Measurements from ENCODE around the gene B9D1.
"Not testable (repeated sequence)": the region's sequence is repeated elsewhere in the genome, so short reads cannot be mapped to it uniquely, and the experiment has no call there.

B9D1 gene

GRCh38 chr17:19357351-19357750, 5.2 kb downstream of the B9D1 start:
- no peak for DNase-seq

GRCh38 chr17:19354748-19355147, 7.8 kb downstream of the B9D1 start:
- DNase-seq, result no peak

DNA sequence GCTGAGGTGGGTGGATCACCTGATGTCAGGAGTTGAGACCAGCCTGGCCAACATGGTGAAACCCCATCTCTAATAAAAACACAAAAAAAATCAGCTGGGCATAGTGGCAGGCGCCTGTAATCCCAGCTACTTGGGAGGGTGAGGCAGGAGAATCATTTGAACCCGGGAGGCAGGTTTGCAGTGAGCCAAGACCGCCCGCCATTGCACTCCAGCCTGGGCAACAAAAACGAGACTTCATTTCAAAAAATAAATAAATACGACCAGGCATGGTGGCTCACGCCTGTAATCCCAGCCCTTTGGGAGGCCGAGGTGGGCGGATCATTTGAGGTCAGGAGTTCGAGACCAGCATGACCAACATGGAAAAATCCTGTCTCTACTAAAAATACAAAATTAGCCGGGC, 9.1 kb downstream of the B9D1 start:
- not testable (repeated sequence) for DNase-seq

- DNase-seq, result no peak
These were observed 13.7 kb downstream of the B9D1 start for GRCh38 chr17:19348806-19349205.

DNA sequence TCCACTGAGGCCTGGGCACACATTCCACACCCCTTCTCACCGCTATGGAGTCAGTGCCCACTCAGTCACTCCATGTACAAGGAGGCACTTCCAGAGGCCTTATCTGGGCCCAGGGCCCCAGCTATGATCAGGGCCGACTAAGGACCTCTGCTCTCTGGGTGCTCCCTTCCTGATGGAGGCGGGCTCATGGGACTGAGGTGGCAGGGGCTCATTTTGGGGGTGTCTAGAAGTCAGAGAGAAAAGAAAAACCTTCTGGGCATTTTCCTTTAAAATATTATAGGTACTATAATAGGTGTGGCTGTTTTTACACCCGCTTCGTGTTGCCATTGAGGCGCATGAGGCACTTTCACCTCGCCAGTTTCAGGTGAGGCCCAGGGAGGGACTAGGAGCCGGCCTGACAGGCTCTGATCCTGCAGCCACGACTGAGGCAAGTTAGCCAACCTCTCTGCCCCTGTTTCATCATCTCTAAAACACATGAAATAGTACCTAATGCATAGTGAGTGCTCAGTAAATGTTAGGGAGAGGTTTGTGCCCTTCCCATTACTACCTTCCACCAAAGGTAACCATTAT, 14.4 kb downstream of the B9D1 start:
- no peak for DNase-seq

DNA sequence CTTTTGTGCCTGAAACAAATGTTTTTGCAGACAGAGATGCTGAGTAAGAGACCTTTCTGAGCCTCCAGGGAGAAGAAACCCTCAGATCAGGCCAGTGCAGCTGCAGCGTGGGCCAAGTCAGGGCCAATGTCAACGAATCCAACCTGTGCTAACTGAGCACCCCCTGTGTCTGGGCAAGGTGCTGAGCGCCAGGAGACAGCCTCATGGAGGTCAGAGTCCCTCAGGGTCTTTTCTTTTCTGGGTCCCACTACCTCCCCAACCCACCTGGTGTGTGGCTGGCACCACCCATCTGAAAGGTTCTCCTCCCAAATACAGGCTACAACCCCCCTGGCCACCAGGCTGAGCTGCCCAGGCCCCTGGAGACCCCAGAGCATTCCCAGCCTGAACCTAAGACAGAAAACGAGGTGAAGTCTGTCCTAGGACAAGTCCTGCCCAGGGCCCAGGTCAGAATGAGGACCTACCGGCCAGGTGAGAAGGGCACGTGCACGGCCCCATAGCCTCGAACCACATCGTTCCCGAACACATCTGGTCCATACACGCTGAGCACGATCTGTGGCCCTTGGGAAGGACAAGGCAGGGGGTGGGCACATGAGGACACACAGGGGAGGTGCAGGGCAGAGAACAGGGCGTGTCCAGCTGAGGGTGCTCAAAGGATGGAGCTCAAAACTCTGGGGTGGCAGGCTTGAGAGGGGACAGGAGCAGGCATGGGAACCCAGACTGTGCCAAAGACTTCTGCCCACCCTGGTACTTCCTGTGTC, 15.0 kb downstream of the B9D1 start:
- no peak for DNase-seq

GRCh38 chr17:19346351-19347255, 15.9 kb downstream of the B9D1 start:
- DNase-seq, result peak; percentile 85

- no peak for DNase-seq
These were observed 16.8 kb downstream of the B9D1 start for GRCh38 chr17:19345486-19346350.

DNA sequence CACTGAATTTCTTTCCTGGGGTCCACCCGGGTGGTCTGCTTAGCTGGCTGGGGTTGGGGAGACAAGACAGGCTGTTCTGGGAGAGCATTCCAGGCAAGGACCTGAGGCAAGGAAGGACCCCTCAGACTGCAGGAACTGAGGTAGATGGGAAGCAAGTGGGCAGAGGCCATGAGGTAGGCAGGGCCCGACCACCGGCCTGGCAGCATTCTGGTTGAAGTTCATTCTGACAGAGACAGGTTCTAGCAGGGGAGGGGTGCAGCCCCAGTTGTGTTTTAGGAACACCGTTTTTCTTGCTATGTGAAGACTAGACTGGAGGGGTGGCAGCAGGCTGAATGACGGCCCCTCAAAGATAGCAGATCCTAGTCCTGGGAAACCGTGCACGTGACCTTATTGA, 17.5 kb downstream of the B9D1 start:
- DNase-seq, result no peak

DNA sequence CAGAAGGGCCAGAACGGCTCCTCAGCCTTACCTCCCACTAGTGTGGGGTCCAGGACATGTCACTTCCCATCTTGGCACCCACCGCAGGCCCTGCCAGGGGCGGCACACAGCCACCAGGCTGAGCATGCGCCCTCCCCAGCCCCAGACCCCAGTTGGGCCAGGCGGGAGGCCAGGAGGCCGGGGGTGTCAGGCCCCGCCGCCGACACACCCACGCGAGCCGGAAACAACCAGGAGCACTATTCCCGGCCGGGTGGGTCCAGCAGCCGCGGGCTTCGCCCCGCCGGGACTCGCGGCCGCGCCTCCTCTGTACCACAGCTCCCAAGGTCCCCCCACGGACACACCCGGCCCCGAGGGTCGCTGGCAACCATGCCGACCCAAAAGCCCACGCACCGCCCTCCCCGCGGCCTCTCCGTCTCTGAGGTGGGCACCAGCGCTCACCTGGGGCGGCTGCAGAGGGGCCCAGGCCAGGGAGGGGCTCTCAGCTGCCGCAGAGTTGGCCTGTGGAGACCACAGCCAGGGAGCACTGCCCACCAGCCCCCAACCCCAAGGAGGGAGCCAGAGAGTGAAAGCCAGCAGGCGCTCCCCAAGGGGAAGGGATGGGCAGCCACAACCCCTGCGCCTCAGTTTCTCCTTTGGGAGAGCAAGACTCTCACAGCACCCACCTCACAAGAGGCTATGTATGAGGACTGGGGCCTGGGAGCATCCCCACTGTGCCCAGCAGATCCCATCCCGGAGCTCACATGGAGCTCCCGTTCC, 18.0 kb downstream of the B9D1 start:
- no peak for DNase-seq

DNA sequence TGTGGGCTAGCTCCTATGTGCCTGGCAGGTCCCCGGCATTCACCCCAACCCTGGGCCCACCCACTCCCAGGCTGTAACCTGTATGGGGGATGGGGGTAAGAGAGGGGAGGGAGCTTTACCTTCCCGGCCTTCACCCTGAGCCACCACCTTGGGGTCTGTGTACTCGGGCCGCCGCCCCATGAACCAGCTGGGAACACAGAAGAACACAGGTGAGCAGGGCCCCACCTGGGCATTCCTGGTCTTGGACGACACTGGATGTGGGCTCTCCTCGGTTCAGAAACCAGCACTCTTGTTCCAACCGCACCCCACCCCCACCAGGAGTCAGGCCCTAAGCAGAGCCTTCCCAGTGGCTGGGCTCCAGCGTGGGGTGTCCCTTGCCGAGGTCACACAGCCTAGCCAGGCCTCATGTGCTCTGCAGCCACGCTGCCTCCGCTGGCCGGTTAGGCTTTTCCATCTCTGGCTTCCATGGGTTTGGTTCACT, 18.8 kb downstream of the B9D1 start:
- no peak for DNase-seq

- DNase-seq, result no peak
These were observed 19.3 kb downstream of the B9D1 start for GRCh38 chr17:19343256-19343630.

DNA sequence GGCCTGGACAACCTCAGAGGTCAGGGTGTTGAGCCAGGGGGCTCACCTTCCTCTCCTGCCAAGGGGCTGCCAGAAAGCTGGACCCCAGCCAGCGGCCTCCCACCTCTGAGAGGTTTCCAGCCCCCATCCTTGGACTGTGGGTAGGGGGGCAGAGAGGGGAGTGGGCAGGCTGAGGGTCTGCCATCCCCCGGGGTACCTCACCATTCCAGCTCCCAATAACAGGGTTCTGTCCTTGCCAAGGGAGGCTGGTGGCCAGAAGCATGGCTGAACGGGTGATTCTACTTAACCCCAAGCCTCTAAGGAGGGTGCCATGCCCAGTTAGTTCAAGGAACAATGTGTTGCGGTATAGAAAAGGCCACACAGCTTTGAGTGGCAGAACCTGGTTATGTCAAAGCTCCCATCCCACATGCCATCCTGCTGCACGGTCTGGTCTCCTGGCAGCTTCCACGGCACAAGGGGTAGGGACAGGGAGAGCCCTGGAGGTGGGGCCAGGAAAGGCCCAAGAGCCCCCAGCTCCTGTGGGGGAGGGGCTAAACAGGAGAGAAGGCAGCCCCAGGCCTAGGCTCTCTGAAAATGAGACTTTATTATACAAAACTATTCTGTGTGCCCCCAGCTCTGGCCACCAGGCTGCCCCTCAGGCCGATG, 19.8 kb downstream of the B9D1 start:
- DNase-seq, result no peak

- DNase-seq, result peak; percentile 37
These were observed 20.6 kb downstream of the B9D1 start for GRCh38 chr17:19341641-19342610.

DNA sequence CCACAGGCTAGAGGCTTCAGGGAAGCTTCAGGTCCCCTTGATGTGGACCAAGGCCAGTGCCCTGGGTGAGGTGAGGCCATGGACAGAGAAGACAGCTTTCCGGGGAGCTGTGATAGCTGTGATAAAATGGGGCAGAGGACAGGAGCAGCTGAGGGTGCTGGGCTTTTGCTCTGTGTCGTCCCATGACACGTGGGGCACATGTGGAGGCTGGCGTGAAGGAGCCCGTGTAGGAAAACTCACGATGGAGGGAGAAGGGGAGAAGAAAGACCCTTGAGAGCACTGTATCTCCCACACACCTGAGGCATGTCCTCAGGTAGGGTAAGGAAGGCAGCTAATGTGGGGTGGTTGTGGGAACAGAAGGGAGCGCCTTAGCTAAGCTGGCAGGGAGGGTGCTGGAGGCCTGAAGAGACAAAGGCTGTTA, 21.3 kb downstream of the B9D1 start:
- DNase-seq, result no peak

DNA sequence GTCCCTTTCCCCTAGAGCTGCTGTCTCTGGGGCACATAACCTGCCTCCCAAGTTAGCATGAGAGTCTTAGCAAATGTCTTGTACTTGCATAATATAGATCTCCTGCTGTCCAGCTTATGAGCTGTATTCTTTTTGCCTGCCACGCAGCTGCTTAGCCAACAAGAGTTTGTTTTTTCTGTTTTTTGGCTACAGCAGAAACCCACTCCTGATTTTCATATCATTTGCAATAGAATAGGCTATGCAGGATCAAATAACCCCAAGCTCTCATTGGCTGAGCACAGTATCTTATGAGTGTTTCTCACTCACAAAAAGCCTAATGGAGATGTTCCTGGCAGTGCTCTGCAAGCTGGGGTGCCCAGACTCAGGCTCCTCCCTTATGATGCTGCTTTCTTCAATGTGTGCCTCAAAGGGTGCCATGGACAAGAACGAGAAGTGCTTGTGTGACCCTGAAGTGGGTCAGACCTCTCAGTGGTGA, 23.1 kb downstream of the B9D1 start:
- no peak for DNase-seq

GRCh38 chr17:19338031-19338990, 24.2 kb downstream of the B9D1 start:
- DNase-seq, result peak; percentile 12

DNA sequence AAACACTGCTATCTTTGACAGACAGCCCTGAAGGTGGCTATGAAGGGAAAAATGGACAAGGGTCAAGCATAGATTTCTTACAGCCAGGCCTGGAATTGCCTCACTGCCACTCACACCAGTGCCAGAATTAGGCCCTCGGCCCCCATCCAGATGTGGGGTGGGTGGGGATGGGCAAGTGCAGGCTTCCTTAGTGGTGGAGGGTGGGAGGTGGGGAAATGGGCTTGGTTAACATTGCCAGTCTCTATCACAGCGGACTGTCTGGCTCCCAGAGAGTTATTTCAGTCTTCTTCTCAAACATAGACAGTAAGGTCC, 24.9 kb downstream of the B9D1 start:
- no peak for DNase-seq

Measured in NCI-H226 (cell line).